ENCODE data around the gene TTLL1. TPM values are rescaled to one million over a fixed set of nuclear protein-coding genes. Genes with fewer than 3 reads are reported as not detected.
A peak's percentile ranks its signal among the peaks of the same experiment; 100 is the strongest.
"Not testable (repeated sequence)": the region's sequence is repeated elsewhere in the genome, so short reads cannot be mapped to it uniquely, and the experiment has no call there.

Gene TTLL1
- total and polyA plus RNA-seq, 5 donors, result 4.2 to 6.8 (median 6.0) TPM

DNA sequence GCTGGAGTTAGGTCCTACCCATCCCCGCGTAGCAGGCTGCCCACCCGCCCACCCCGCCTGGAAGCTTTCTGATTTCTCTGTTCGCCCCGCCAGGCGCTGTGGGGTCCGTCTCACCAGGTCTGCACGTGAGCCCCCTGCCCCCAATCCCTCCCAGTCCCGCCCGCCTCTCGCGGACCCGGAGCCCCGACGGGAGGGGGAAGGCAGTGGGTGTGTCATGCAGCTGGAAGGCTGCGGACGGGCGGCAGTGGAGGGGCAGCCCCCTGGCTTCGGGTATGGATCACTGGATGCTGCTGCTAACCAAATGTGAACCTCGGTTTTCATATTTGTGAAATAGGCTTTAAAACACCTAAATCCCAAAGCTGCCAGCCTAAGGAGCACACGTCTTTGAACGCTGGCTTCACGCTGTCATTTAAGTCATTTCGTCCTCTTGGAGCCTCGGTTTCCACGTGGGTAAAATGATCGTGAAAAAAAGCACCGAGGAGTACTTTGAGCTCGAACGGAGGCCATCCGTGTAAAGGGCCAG is 20.8 kb upstream of the TTLL1 start:
- DNase-seq (no peak), ATAC-seq (no peak)
- WGBS, result 11% methylated on average over 32 of the region's 32 CpGs
- H3K9me3 ChIP-seq (ENCODE audit: control insufficient read depth, low read length), result no peaks in the 10 kb centered on the region
- H3K4me1 ChIP-seq (ENCODE audit: control insufficient read depth, insufficient read depth, low read length), result no peaks in the 10 kb centered on the region
- H3K27ac ChIP-seq (ENCODE audit: low read length), result no peak overlapping the region
- H3K27me3 ChIP-seq (ENCODE audit: control insufficient read depth, insufficient read depth), result no peaks in the 10 kb centered on the region
- intact Hi-C loops (cut with DNase I), result no loop called here
- H3K4me3 ChIP-seq (ENCODE audit: low read length), result peak overlapping the region; percentile 56

DNA sequence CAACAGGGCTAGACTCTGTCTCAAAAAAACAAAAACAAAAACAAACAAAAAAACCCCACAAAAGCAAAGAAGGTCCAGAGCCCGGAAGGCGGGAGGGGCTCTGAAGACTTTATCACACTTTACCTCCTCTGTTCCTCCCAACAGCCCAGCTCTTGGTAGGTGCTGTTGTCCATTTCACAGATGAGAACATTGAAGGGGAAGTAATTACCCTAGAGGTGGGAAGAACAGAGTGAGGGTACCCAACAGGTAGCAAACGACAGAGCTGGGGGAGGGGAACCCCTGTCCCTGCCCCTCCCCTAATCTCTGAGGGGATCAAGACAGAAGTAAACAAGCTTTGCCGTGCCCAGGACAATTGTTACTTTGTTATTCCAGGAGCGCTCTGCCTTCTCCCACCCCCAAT is 20.3 kb upstream of the TTLL1 start:
- 56% methylated on average over 5 of the region's 5 CpGs for WGBS
- H3K4me1 ChIP-seq (ENCODE audit: control insufficient read depth, insufficient read depth, low read length), result no peaks in the 10 kb centered on the region
- intact Hi-C loops (cut with DNase I), result no loop called here
- no peak overlapping the region for H3K4me3 ChIP-seq (ENCODE audit: low read length)
- no peak overlapping the region for H3K27ac ChIP-seq (ENCODE audit: low read length)
- H3K9me3 ChIP-seq (ENCODE audit: control insufficient read depth, low read length), result no peaks in the 10 kb centered on the region
- DNase-seq, result no peak
- ATAC-seq, result no peak
- H3K27me3 ChIP-seq (ENCODE audit: control insufficient read depth, insufficient read depth), result no peaks in the 10 kb centered on the region

DNA sequence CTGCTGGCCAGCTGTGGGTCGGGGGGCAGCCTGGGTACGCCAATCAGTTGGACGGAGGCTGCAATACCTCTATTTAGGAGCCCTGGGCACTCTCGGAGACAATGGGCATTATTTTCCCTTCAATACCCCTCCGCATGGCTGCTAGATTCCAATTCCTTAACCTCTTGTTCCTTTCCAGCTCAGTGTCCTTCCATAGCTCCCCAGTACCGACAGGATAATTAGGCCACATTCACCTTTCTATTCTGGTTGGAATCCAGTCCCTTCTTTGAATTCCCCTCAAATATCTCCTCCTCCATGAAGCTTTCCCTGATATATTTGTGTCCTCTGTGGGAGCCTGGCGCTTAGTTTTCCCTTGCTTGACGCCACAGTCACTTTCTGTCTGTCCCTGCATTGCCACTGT is 17.1 kb upstream of the TTLL1 start:
- Histone ChIP-seq H3K4me3 (ENCODE audit: low read length) (no peak overlapping the region), H3K9me3 (ENCODE audit: control insufficient read depth, low read length) (no peaks in the 10 kb centered on the region), H3K4me1 (ENCODE audit: control insufficient read depth, insufficient read depth, low read length) (peaks cover 6% of the 10 kb centered on the region), H3K27ac (ENCODE audit: low read length) (no peak overlapping the region), H3K27me3 (ENCODE audit: control insufficient read depth, insufficient read depth) (no peaks in the 10 kb centered on the region)
- 89% methylated on average over 8 of the region's 8 CpGs for WGBS
- intact Hi-C loops (cut with DNase I), result no loop called here
- ATAC-seq (no peak), DNase-seq (no peak)

DNA sequence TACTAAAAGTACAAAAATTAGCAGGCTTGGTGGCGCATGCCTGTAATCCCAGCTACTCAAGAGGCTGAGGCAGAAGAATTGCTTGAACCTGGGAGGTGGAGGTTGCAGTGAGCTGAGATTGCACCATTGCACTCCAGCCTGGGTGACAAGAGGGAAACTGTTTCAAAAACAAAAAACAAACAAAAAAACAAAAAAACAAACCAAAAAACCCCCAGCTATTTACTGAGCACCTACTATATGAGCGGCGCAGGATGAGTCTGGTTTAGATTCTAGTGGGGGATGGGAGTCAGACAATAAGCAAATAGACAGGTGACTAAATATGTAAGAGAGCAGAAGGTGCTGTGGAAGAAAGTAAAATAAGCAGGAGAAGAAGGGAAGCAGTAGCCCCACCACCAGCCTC is 15.8 kb upstream of the TTLL1 start:
- H3K4me1 ChIP-seq (ENCODE audit: control insufficient read depth, insufficient read depth, low read length); H3K9me3 ChIP-seq (ENCODE audit: control insufficient read depth, low read length); ATAC-seq; H3K27ac ChIP-seq (ENCODE audit: low read length); H3K4me3 ChIP-seq (ENCODE audit: low read length); DNase-seq; intact Hi-C loops (cut with DNase I); H3K27me3 ChIP-seq (ENCODE audit: control insufficient read depth, insufficient read depth): not testable (repeated sequence)
- over 99% methylated on average over 3 of the region's 3 CpGs for WGBS

DNA sequence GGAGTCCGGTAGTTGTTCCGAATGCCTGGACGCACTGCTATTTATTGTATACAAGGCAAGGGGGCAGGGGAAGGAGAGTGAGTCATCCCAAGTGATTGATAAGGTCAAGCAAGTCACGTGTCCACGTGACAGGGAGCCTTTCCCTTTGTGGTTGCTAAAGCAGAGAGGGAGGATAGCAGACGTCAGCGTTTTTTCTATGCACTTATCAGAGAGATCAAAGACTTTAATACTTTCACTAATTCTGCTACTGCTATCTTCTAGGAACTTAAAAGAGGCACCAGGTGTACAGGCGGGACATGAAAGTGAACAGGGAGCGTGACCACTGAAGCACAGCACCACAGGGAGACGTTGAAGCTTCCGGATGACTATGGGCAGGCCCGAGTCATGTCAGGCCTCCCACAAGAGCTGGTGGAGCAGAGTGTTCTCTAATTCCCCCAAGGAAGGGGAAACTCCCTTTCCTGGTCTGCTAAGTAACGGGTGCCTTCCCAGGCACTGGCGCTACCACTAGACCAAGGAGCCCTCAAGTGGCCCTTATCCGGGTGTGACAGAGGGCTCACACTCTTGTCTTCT is 14.9 kb upstream of the TTLL1 start:
- not testable (repeated sequence) for ATAC-seq

DNA sequence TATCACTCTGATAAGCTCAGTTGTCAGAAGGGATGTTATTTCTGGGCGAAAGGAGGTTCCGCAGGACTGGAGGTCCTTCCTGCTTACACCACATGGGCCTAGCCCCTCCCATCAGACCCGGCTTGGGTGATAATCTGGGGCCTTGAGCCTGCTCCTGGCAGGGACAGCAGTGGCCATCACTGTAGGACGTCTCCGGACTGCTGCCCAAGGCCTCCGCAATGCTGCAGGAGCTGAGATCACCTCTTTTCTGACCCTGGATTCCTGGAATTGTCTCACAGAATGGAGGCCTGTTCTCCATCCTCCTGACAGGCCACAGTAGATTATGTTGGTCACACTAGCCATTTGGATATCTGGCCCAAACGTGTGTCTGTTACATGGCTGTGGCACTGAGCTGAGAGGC is 12.1 kb upstream of the TTLL1 start:
- H3K9me3 ChIP-seq (ENCODE audit: control insufficient read depth, low read length), result no peaks in the 10 kb centered on the region
- intact Hi-C loops (cut with DNase I), result no loop called here
- peak overlapping the region; percentile 26 for H3K27ac ChIP-seq (ENCODE audit: low read length)
- no peaks in the 10 kb centered on the region for H3K27me3 ChIP-seq (ENCODE audit: control insufficient read depth, insufficient read depth)
- peak; percentile 82 to 86 for ATAC-seq
- H3K4me3 ChIP-seq (ENCODE audit: low read length), result no peak overlapping the region
- WGBS, result 27% methylated on average over 7 of the region's 7 CpGs
- H3K4me1 ChIP-seq (ENCODE audit: control insufficient read depth, insufficient read depth, low read length), result peaks cover 8% of the 10 kb centered on the region
- peak; percentile 55 to 86 (median 76) for DNase-seq

More for the DNA sequence above, 14.9 kb upstream of the TTLL1 start:
- H3K27ac ChIP-seq (ENCODE audit: low read length); intact Hi-C loops (cut with DNase I); H3K4me3 ChIP-seq (ENCODE audit: low read length); H3K27me3 ChIP-seq (ENCODE audit: control insufficient read depth, insufficient read depth); H3K4me1 ChIP-seq (ENCODE audit: control insufficient read depth, insufficient read depth, low read length); H3K9me3 ChIP-seq (ENCODE audit: control insufficient read depth, low read length); DNase-seq: not testable (repeated sequence)
- 51% methylated on average over 15 of the region's 15 CpGs for WGBS

DNA sequence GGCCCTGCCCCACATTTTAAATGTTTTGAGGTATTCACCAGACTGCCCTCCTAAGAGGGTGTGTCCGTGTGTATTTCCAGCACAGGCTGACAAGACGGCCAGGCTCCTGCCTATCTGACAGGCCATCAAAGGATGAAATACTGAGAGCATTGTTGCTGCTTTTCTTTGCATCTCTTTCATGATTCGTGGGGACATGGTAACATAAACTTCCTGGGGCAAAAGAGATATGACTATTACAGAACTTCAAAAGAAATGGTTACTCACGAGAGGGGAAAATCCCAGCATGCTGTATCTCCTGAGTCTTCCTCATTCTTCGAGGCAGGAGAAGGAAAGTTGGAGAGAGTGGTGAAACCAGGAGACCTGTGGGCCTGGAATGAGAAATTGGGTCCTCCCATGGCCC is 11.0 kb upstream of the TTLL1 start:
- Histone ChIP-seq H3K27me3 (ENCODE audit: control insufficient read depth, insufficient read depth) (no peaks in the 10 kb centered on the region), H3K4me3 (ENCODE audit: low read length) (no peak overlapping the region), H3K4me1 (ENCODE audit: control insufficient read depth, insufficient read depth, low read length) (peaks cover 8% of the 10 kb centered on the region), H3K27ac (ENCODE audit: low read length) (no peak overlapping the region), H3K9me3 (ENCODE audit: control insufficient read depth, low read length) (no peaks in the 10 kb centered on the region)
- DNase-seq (no peak), ATAC-seq (no peak)
- WGBS, result 54% methylated on average over 5 of the region's 5 CpGs
- intact Hi-C loops (cut with DNase I), result no loop called here

DNA sequence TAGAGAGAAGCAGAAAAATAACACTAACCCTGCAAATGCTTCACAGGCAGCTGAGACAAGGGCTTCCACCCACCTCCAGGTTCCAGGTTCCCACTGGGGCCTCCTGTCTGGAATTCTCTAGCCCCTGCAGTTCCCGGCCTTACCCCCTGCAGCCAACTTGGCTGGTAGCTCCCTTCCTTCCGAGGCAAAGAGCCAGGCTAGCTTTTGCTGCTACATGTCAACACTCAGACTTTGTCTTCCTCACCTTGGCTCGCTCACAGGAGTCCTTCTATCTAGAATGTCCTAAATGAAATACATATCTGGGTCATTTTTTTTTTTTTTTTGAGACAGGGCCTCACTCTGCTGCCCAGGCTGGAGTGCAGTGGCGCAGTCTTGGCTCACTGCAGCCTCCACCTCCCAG is 9.9 kb upstream of the TTLL1 start:
- Histone ChIP-seq H3K9me3 (ENCODE audit: control insufficient read depth, low read length) (no peaks in the 10 kb centered on the region), H3K27me3 (ENCODE audit: control insufficient read depth, insufficient read depth) (no peaks in the 10 kb centered on the region), H3K4me3 (ENCODE audit: low read length) (no peak overlapping the region), H3K4me1 (ENCODE audit: control insufficient read depth, insufficient read depth, low read length) (peaks cover 8% of the 10 kb centered on the region), H3K27ac (ENCODE audit: low read length) (no peak overlapping the region)
- 39% methylated on average over 4 of the region's 4 CpGs for WGBS
- peak in 1 of 3 donors; percentile 65 for DNase-seq
- intact Hi-C loops (cut with DNase I), result no loop called here
- peak in 1 of 2 donors; percentile 60 for ATAC-seq

DNA sequence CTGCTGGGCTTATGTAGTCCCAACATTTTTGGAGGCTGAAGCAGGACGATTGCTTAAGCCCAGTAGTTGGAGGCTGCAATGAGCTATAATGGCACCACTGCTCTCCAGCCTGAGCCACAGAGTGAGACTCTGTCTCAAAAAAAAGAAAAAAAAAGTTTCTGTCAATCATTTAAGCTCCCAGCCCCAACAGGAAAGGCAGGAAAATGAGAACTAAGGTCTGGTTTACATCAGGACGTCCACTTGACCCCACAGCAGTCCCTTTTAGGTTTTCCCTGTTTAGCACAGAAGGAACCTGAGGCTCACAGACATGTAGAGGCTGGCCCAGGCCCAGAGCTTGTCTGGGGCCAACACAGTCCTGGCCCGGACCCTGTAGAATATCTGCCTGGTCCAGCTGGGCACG is 9.2 kb upstream of the TTLL1 start:
- peaks cover 5% of the 10 kb centered on the region for H3K4me1 ChIP-seq (ENCODE audit: control insufficient read depth, insufficient read depth, low read length)
- H3K27me3 ChIP-seq (ENCODE audit: control insufficient read depth, insufficient read depth), result no peaks in the 10 kb centered on the region
- DNase-seq (no peak), ATAC-seq (no peak)
- H3K27ac ChIP-seq (ENCODE audit: low read length), result no peak overlapping the region
- no peak overlapping the region for H3K4me3 ChIP-seq (ENCODE audit: low read length)
- WGBS, result 47% methylated on average over 4 of the region's 4 CpGs
- no peaks in the 10 kb centered on the region for H3K9me3 ChIP-seq (ENCODE audit: control insufficient read depth, low read length)
- intact Hi-C loops (cut with DNase I), result no loop called here

DNA sequence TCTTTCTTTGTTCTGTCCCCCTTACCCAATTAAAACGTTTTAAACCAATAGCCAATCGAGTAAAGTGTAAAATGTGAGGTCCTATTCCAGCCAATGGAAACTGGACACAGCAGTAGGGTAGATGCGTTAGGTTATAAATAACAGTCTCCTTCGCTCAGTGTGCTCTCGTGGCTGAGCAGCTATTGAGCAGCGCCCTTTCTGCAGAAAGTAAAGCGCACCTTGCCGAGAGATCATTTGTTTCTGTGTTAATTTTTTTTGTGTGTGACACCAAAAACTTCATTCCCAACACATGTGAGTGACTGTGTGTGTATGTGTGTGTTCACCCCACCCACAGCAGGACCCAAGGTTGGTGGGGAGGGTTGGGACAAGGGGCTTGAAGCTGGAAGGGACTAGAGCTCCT is 7.2 kb upstream of the TTLL1 start:
- no peak for ATAC-seq
- Histone ChIP-seq H3K27ac (ENCODE audit: low read length) (no peak overlapping the region), H3K4me1 (ENCODE audit: control insufficient read depth, insufficient read depth, low read length) (peaks cover 3% of the 10 kb centered on the region), H3K27me3 (ENCODE audit: control insufficient read depth, insufficient read depth) (no peaks in the 10 kb centered on the region), H3K4me3 (ENCODE audit: low read length) (no peak overlapping the region), H3K9me3 (ENCODE audit: control insufficient read depth, low read length) (no peaks in the 10 kb centered on the region)
- no peak for DNase-seq
- intact Hi-C loops (cut with DNase I), result no loop called here
- WGBS, result 91% methylated on average over 8 of the region's 8 CpGs

DNA sequence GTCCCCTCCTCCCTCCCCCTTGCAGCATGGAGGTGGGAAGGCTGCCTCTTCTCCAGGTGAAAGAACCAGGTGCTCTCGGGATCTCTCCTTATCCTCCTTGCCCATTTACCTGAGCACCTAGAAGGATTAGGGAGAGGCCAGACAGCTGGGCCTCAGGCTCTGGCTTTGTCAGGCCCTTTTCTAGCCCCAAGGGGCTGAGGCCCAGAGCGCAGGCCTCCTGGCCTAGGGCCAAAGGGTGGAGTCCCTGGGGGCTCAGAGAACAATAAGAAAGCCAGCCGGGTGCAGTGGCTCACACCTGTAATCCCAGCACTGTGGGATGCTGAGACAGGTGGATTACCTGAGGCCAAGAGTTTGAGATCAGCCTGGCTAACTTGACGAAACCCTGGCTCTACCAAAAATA is 5.4 kb upstream of the TTLL1 start:
- intact Hi-C loops (cut with DNase I), result no loop called here
- 72% methylated on average over 4 of the region's 4 CpGs for WGBS
- H3K4me3 ChIP-seq (ENCODE audit: low read length), result no peak overlapping the region
- DNase-seq (no peak), ATAC-seq (no peak)
- H3K27ac ChIP-seq (ENCODE audit: low read length), result peak overlapping the region; percentile 1
- H3K4me1 ChIP-seq (ENCODE audit: control insufficient read depth, insufficient read depth, low read length), result no peaks in the 10 kb centered on the region
- H3K9me3 ChIP-seq (ENCODE audit: control insufficient read depth, low read length), result no peaks in the 10 kb centered on the region
- H3K27me3 ChIP-seq (ENCODE audit: control insufficient read depth, insufficient read depth), result no peaks in the 10 kb centered on the region

DNA sequence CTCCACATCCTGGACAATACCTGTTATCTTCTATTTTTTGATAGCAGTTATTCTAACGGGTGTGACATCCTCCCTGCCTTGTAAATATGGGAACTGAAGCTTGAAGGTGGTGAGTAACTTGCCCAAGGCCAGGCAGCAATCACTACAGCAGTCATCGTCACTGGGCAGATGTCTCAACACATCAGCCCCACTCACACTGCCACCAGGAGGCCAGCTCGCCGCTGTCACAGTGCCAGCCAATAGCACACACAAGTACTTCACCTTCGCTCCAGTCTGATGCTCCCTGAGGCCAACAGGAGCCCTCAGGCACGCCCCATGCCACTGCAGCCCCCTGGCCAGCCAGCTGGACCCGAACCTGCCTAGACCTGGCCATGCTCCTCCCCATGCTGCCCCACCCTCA is 4.9 kb upstream of the TTLL1 start:
- Histone ChIP-seq H3K4me1 (ENCODE audit: control insufficient read depth, insufficient read depth, low read length) (no peaks in the 10 kb centered on the region), H3K9me3 (ENCODE audit: control insufficient read depth, low read length) (no peaks in the 10 kb centered on the region), H3K27me3 (ENCODE audit: control insufficient read depth, insufficient read depth) (no peaks in the 10 kb centered on the region), H3K4me3 (ENCODE audit: low read length) (no peak overlapping the region), H3K27ac (ENCODE audit: low read length) (peak overlapping the region; percentile 9)
- WGBS, result 39% methylated on average over 7 of the region's 7 CpGs
- intact Hi-C loops (cut with DNase I), result no loop called here
- peak; percentile 60 to 87 (median 86) for DNase-seq
- ATAC-seq, result peak; percentile 30 to 48
